HCEC 1CT (cell line): ENCODE results near the gene LAMTOR2.

Experiments
- DNase-seq: peaks from one replicate; pipeline ENCODE4 v3.0.0-alpha.2; 2017

LAMTOR2 gene

GRCh38 chr1:156100205-156100995, 45.8 kb downstream of the LAMTOR2 start:
- no peak for DNase-seq

DNA sequence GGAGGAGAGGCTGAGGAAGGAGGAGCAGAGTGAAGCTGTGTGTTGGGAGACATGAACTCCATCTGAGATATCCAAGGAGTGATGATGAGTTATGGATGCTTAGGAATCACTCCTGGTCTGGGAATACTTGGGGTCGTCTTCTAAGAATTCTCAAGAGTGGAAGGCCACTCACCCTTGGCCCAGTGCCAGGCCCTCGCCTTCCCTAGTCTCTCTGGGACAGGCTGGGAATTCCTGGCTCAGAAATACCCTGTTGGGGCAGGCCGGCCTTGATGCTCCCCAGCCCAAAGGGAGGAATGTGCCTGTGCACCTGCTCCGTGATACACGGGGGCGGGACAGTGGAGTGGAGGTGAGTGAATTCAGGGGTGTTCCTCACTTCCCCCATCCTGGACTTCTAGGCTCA, 47.3 kb downstream of the LAMTOR2 start:
- DNase-seq = no peak

- no peak for DNase-seq
These were observed 48.3 kb downstream of the LAMTOR2 start for GRCh38 chr1:156102633-156103511.

DNA sequence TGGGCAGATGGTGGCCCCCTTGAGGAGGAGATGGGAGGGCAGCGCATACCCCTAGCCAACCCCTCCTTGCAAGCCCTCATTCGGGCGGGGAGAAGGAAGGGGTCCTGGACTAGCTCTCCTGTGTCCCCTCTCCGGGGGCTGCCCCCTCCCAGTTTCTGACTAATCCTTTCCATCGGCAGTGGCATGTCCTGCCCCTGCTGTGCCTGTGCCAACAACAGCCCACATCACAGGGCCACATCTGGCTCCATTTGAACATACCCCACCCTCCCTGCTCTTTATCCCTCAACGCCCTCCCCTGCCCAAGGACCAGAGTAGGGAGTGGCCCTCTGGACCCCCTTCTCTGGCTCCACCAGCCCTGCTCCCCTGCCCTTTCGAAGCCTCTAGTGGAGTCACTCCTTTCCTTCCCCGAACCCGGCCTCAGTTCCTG, 49.0 kb downstream of the LAMTOR2 start:
- no peak for DNase-seq

GRCh38 chr1:156104065-156104810, 49.7 kb downstream of the LAMTOR2 start:
- peak; percentile 39 for DNase-seq

- DNase-seq = peak; percentile 54
These were observed 50.6 kb downstream of the LAMTOR2 start for GRCh38 chr1:156104861-156105832.

DNA sequence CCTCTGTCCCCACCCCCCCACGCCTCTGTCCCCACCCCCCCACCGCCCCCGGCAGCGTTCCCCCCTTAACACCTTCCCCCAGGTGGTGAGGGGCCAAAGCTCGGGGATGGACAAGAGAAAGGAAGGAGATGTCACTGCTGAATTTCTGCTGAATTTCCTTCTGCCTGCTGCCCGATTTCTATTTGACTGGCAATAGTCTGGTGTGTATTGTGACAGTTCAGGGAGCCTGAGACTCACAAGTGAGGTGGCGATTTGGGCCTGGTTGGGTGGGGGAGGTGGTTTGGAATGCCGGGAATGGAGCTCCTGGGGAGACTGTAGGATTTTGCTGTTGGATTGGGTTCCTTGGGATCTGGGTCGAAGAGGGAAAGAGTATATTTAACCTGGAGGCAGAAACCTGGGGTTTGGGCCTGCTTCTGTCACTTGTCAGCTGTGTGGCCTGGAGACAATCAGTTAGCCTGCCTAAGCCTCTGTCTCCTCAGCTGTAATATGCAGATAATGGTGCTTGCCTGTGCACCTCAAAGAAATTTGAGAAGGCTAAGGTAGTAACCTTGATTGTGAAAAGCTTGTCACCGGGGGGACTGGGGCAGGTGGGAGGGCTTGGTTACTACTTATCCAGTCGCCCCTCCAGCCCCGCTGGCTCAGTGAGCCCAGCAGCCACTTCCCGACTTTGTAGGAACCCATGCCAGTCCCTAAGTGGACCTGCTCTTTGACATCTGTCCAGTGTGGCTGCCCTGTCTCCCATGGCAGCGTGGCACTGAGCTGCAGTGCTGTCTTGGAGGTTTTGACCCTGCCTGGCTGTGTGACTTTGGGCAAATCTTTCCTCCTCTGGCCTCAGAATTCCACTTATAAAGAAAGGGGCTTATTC, 52.3 kb downstream of the LAMTOR2 start:
- no peak for DNase-seq

DNA sequence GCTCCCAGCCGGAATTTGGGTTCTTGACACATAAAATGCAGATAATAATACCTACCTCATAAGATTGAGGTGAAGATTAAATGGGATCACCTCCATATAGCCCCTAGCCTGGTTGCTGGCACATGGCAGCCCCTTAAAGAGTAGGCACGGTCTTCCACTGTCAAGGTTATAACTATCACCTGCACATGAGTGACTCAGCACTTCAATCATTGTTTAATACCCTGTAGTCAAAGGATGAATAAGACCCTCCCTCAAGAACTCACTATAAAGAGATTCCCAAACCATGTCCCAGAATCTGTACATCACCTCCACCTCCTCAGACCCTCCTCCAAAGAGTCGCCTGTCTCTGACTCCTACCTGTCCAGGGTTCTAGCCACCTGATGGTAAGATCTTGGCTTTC, 53.5 kb downstream of the LAMTOR2 start:
- no peak for DNase-seq
